Measurements from ENCODE around the gene TICAM2. TPM values are rescaled to one million over a fixed set of nuclear protein-coding genes. Genes with fewer than 3 reads are reported as not detected.

Gene TICAM2
- total RNA-seq, 2 experiments from 2014 or later, result 0.72 to 0.91 TPM

DNA sequence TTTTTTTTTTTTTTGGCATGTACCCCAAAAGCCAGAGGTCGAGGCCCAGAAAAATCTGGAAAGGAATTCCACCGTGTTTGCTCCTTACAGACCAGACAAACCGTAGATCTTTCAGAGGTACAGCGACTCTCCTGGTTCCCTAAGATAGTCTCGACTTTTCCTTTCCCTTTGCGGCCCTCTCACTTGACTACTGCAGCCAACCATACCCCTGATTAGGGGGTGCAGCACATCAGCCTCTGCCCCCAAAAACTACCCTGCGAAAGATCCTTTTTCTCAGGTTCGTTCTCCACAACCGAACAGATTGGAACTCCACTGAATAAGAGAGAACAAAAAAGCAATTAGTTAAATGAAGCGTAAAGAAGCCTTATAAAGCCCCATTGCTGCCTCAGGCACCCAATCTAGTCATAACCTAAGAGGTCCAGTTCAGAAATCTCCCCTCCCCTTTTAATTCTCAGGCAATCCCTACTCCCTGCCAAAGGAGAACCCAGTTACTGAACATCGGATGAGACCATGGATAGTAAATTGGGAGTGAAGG is 379 bp upstream of the TICAM2 start:
- H3K9me3 Mint-ChIP-seq, result no peaks in the 10 kb centered on the region
- H3K36me3 Mint-ChIP-seq (ENCODE audit: low read depth), result peaks cover 10% of the 10 kb centered on the region
- peaks cover 40% of the 10 kb centered on the region for H3K4me1 Mint-ChIP-seq (ENCODE audit: low read depth)
- no peak overlapping the region for H3K27ac Mint-ChIP-seq
- DNase-seq, result no peak
- H3K4me3 Mint-ChIP-seq, result peak overlapping the region; percentile 59
- no peaks in the 10 kb centered on the region for H3K27me3 Mint-ChIP-seq (ENCODE audit: low read depth)
- CTCF ChIA-PET, result interaction anchor here (0.6 kb wide), 1 partner anchor 11 kb away, joined by 3 read pairs; no protein-coding TSS in a partner anchor
- intact Hi-C loops (cut with micrococcal nuclease), result loop anchor here (1.0 kb wide), 1 partner anchor 114 kb away; no protein-coding TSS in a partner anchor

DNA sequence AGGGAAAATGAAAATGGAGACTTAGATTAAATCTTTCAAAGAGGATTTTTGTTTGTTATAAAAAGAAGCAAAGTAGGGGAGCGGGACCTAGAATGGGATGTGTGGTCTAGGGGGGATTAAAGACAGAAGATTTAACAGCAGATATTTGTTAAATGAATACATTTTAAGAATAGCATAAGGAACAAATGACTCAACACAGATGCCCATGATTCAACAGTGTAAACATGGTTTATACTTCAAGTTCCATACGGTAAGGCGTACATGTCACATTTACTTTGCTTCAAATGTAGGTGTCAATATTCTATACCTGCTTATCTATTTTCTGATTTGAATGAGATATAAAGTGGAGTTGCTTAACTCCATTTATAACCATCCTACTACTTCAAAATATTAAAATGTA is 1.5 kb downstream of the TICAM2 start:
- intact Hi-C loops (cut with micrococcal nuclease), result loop anchor here (1.0 to 2.0 kb wide), 4 partner anchors 26 to 241 kb away; partner anchors contain the start of genes AP3S1, ATG12, FEM1C and TMED7
- CTCF ChIA-PET, result interaction anchor here (0.9 to 1.1 kb wide), 4 partner anchors 13 to 239 kb away, joined by 3 to 4 read pairs (median 3); no protein-coding TSS in a partner anchor
- Mint-ChIP-seq H3K27me3 (ENCODE audit: low read depth) (no peaks in the 10 kb centered on the region), H3K4me3 (no peak overlapping the region), H3K4me1 (ENCODE audit: low read depth) (peaks cover 34% of the 10 kb centered on the region), H3K9me3 (no peaks in the 10 kb centered on the region), H3K36me3 (ENCODE audit: low read depth) (peaks cover 8% of the 10 kb centered on the region), H3K27ac (no peak overlapping the region)
- no peak for DNase-seq

DNA sequence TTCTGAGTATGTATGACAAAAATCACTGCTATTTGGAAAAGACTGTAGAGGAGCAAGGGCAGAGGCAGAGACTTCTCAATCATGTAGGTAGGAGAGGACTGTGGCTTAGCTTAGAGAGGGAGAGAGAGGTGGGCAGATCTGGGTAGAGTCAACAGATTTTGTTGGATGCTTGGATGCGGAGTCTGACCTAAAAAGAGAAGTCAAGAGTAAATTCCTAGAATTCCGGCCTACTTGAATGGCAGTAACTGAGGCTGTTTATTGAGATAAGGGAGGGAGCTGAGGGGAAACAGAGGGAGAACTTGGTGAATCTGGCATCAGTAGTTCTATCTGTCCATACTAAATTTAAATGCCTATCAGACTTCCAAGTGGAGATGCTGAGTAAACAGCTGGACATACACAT is 2.4 kb downstream of the TICAM2 start:
- DNase-seq, result no peak
- Mint-ChIP-seq H3K27me3 (ENCODE audit: low read depth) (no peaks in the 10 kb centered on the region), H3K4me1 (ENCODE audit: low read depth) (peaks cover 34% of the 10 kb centered on the region), H3K9me3 (no peaks in the 10 kb centered on the region), H3K27ac (no peak overlapping the region), H3K4me3 (no peak overlapping the region), H3K36me3 (ENCODE audit: low read depth) (peaks cover 4% of the 10 kb centered on the region)
- intact Hi-C loops (cut with micrococcal nuclease), result loop anchor here (2.0 kb wide), 1 partner anchor 139 kb away; no protein-coding TSS in a partner anchor
- CTCF ChIA-PET, result no interaction called here

DNA sequence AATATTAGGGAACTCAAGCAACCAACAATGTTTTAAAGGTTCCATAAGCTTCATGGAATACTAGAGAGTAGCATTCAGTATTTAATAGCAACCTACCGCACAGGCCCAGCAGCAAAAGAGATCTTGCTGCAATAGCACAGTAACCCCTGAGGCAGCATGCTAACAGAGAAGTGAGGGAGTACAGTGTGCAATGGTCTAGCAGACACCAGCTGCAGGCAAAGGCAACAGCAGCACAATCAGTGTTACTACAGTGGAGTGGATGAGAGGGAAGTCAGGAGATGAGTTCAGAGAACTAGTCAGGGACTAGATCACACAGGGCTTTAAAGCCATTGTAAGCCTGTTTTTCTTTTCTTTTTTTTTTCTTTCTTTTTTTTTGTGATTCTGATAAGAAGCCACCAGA is 2.8 kb downstream of the TICAM2 start:
- Mint-ChIP-seq H3K27me3 (ENCODE audit: low read depth) (no peaks in the 10 kb centered on the region), H3K36me3 (ENCODE audit: low read depth) (peaks cover 3% of the 10 kb centered on the region), H3K27ac (no peak overlapping the region), H3K4me1 (ENCODE audit: low read depth) (peaks cover 34% of the 10 kb centered on the region), H3K4me3 (no peak overlapping the region), H3K9me3 (no peaks in the 10 kb centered on the region)
- no peak for DNase-seq
- CTCF ChIA-PET, result interaction anchor here (0.6 kb wide), 1 partner anchor 71 kb away, joined by 3 read pairs; no protein-coding TSS in a partner anchor
- intact Hi-C loops (cut with micrococcal nuclease), result no loop called here

DNA sequence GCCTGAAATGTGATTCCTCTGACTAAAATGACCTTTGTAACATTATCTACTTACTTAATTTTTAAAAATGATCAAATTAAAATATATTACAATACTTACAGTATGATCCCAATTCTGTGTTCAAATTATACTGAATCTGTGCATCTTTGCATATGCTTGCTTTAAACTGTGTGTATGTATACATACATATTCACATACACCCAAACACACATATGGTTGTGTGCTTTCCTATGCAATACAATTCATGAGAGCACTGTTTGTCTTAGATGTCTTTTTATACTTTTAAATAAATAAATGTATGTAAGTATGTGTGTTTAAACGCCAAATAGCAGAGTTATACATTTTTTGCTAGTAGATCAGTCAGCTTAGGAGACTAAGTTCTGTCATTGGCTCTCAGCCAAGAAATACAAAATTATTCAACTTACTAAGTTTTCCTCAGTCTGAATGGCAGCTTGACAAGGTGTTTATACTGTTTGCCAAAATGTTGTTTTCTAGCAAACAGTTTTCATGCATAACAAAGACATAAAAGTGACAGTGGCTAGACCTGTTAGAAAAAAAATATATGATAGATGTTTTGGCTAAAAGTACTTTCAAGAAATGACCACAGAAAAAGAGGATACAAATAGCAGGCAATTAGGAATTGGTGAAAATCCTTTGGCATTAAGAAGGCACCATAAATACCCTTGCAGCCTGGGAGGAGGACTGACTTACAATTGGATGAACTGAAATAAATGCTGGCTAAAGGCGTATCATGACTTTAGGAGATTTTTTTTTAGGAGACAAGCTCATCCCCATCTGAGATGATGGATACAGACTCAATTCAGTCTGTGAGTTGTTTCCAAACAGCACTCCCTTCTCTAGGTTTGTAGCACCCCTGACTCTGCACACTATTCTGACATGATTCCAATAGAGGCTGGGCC is 7.9 kb downstream of the TICAM2 start:
- DNase-seq, result no peak
- no peak overlapping the region for H3K27ac Mint-ChIP-seq
- H3K9me3 Mint-ChIP-seq, result no peaks in the 10 kb centered on the region
- CTCF ChIA-PET, result interaction anchor here (0.7 kb wide), 1 partner anchor 22 kb away, joined by 3 read pairs; no protein-coding TSS in a partner anchor
- H3K36me3 Mint-ChIP-seq (ENCODE audit: low read depth), result no peaks in the 10 kb centered on the region
- H3K27me3 Mint-ChIP-seq (ENCODE audit: low read depth), result no peaks in the 10 kb centered on the region
- no peak overlapping the region for H3K4me3 Mint-ChIP-seq
- peaks cover under 1% of the 10 kb centered on the region for H3K4me1 Mint-ChIP-seq (ENCODE audit: low read depth)
- intact Hi-C loops (cut with micrococcal nuclease), result no loop called here

DNA sequence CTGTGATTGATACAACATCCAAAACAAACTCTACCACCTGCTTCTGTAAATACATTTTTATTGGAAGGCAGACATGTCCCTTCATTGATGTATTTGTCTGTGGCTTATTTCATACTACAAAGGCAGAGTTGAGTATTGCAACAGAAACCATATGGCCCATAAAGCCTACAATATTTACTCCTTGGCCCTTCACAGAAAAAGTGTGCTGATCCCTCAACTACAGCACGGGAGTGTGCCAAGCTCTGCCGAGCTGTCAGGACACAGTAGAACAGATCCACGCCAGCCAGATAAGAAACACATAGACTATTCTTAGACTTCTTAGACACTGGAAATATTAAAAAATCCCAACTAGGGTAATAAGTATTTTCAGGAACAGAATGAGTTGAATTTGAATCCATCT is 13.2 kb downstream of the TICAM2 start:
- no peak for DNase-seq
- Mint-ChIP-seq H3K27ac (no peak overlapping the region), H3K4me1 (ENCODE audit: low read depth) (no peaks in the 10 kb centered on the region), H3K27me3 (ENCODE audit: low read depth) (no peaks in the 10 kb centered on the region), H3K36me3 (ENCODE audit: low read depth) (no peaks in the 10 kb centered on the region), H3K9me3 (no peaks in the 10 kb centered on the region), H3K4me3 (no peak overlapping the region)
- intact Hi-C loops (cut with micrococcal nuclease), result loop anchor here (5.0 to 10.0 kb wide), 3 partner anchors 692 to 1974 kb away; no protein-coding TSS in a partner anchor
- CTCF ChIA-PET, result interaction anchor here (0.8 to 1.0 kb wide), 2 partner anchors 19 to 153 kb away, joined by 3 read pairs; no protein-coding TSS in a partner anchor

DNA sequence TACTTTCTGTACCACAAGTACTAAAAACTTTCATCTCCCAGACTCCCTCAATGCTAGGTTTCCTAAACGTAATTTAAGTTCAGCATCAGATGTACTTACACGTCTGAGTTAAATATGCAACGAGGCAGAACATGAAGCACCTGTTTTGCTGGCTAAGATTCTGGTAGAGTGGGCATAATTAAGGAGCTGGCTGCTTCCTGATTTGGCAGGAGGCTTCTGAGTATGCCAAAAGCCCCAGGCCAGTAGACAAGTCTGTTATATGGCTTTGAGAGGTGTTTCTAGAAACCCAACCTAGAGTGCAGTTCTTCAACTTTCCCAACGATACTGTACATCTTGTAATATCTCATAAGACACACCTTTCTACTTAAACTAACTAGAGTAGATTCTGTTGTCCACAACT is 13.6 kb downstream of the TICAM2 start:
- CTCF ChIA-PET, result interaction anchor here (0.8 to 1.1 kb wide), 3 partner anchors 19 to 291 kb away, joined by 3 read pairs; no protein-coding TSS in a partner anchor
- H3K4me1 Mint-ChIP-seq (ENCODE audit: low read depth), result no peaks in the 10 kb centered on the region
- no peak overlapping the region for H3K4me3 Mint-ChIP-seq
- no peaks in the 10 kb centered on the region for H3K9me3 Mint-ChIP-seq
- no peak overlapping the region for H3K27ac Mint-ChIP-seq
- intact Hi-C loops (cut with micrococcal nuclease), result loop anchor here (5.0 to 10.0 kb wide), 3 partner anchors 691 to 1974 kb away; no protein-coding TSS in a partner anchor
- no peak for DNase-seq
- no peaks in the 10 kb centered on the region for H3K36me3 Mint-ChIP-seq (ENCODE audit: low read depth)
- no peaks in the 10 kb centered on the region for H3K27me3 Mint-ChIP-seq (ENCODE audit: low read depth)

DNA sequence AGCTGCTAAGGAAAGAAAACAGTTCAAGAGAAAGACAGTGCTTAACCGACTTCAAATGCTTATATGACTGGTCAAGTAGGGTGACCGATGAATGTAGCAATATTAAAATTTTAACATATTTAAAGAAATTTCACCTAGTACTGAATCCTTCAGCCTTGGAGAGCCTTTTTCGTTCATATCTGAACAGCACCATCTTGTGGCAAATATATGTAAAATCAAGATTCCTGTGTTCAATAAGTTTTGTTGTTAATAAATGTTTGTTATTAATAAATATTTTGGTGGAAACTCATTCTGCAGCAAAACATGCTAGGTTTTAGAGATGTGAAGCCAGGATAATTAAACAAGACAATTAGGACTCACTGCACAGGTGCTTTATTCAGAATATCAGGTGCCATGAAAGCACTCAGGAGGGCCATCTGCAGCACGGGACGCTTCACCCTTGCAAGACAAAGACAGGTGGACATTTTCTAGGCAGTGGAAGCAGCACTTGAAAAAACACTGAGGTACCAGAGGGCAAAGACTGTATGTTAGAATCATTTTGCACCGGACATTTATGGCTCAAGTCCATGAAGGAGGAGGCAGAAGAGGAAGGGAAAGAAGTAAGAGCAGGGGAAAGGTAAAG is 15.6 kb downstream of the TICAM2 start:
- H3K36me3 Mint-ChIP-seq (ENCODE audit: low read depth), result no peaks in the 10 kb centered on the region
- intact Hi-C loops (cut with micrococcal nuclease), result loop anchor here (1.0 to 10.0 kb wide), 5 partner anchors 277 to 1972 kb away; no protein-coding TSS in a partner anchor

DNA sequence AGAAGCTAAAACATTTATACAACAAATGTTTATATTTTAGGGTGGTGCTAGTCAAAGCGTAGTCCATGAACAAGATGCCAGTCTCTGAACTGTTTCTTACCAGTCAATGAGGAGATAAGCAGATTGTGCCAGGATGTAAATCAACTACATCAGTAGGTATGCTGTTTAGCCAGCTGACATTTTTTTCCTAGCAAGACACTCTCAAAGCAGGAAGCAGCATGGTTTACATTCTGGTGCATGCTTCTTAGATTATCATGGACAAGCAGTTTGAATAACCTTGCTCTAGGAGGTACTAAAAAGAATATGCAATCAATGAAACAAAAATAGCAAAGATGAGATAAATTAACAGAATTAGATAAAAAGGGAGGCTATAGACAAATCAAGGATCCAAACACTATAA is 17.0 kb downstream of the TICAM2 start:
- no peaks in the 10 kb centered on the region for H3K4me1 Mint-ChIP-seq (ENCODE audit: low read depth)
- H3K36me3 Mint-ChIP-seq (ENCODE audit: low read depth), result no peaks in the 10 kb centered on the region
- H3K4me3 Mint-ChIP-seq, result no peak overlapping the region
- CTCF ChIA-PET, result interaction anchor here (1.0 kb wide), 1 partner anchor 276 kb away, joined by 4 read pairs; no protein-coding TSS in a partner anchor
- intact Hi-C loops (cut with micrococcal nuclease), result loop anchor here (5.0 to 10.0 kb wide), 3 partner anchors 688 to 1970 kb away; no protein-coding TSS in a partner anchor
- H3K27ac Mint-ChIP-seq, result no peak overlapping the region
- H3K9me3 Mint-ChIP-seq, result no peaks in the 10 kb centered on the region
- no peak for DNase-seq
- no peaks in the 10 kb centered on the region for H3K27me3 Mint-ChIP-seq (ENCODE audit: low read depth)

More for the DNA sequence above, 15.6 kb downstream of the TICAM2 start:
- no peaks in the 10 kb centered on the region for H3K4me1 Mint-ChIP-seq (ENCODE audit: low read depth)
- H3K27ac Mint-ChIP-seq, result no peak overlapping the region
- CTCF ChIA-PET, result interaction anchor here (0.6 to 1.0 kb wide), 4 partner anchors 10 to 276 kb away, joined by 3 to 4 read pairs (median 4); no protein-coding TSS in a partner anchor
- H3K9me3 Mint-ChIP-seq, result no peaks in the 10 kb centered on the region
- H3K4me3 Mint-ChIP-seq, result no peak overlapping the region
- no peaks in the 10 kb centered on the region for H3K27me3 Mint-ChIP-seq (ENCODE audit: low read depth)
- DNase-seq, result no peak

DNA sequence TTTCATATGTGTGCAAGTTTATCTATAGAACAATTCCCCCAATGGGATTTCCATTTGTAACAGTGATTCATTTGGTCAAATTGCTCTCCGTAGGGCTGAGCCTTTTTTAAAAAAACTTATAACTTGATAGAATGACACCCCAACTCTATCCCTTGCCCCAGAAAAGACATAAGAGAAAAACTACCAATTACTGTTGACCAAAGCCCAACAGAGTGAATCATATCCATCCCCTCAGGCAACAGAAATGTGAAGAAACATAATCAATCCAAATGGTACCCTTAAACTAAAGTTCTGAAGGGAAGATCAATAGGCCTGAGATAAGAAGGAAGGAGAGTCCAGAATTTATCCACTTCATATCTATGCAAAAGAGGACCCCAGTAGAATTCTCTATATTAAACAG is 17.8 kb downstream of the TICAM2 start:
- Mint-ChIP-seq H3K4me3 (no peak overlapping the region), H3K27me3 (ENCODE audit: low read depth) (no peaks in the 10 kb centered on the region), H3K36me3 (ENCODE audit: low read depth) (no peaks in the 10 kb centered on the region), H3K27ac (no peak overlapping the region), H3K4me1 (ENCODE audit: low read depth) (no peaks in the 10 kb centered on the region), H3K9me3 (no peaks in the 10 kb centered on the region)
- no peak for DNase-seq
- CTCF ChIA-PET, result no interaction called here
- intact Hi-C loops (cut with micrococcal nuclease), result loop anchor here (10.0 kb wide), 1 partner anchor 1970 kb away; no protein-coding TSS in a partner anchor

DNA sequence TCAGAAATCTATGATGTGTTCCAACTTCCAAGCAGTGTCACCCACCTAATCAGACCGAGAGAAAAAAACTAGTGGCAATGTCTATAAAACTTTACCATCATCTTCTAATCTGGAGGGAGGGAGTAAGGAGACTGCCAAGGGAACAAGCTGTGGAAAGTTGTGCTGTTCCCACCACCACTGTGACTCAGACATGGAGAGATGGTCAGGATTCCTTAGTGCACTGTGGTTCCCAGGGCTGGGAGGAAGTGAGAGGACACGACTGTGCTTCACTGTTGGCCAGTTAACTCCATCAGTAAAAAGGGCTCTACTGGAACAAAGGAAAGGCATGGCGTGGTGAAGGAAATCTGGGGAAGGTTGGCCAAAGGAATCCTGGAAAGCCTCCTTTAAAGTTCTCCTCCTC is 18.8 kb downstream of the TICAM2 start:
- no peaks in the 10 kb centered on the region for H3K36me3 Mint-ChIP-seq (ENCODE audit: low read depth)
- no peaks in the 10 kb centered on the region for H3K27me3 Mint-ChIP-seq (ENCODE audit: low read depth)
- H3K27ac Mint-ChIP-seq, result no peak overlapping the region
- no peaks in the 10 kb centered on the region for H3K4me1 Mint-ChIP-seq (ENCODE audit: low read depth)
- intact Hi-C loops (cut with micrococcal nuclease), result loop anchor here (10.0 kb wide), 1 partner anchor 1969 kb away; no protein-coding TSS in a partner anchor
- CTCF ChIA-PET, result no interaction called here
- H3K4me3 Mint-ChIP-seq, result no peak overlapping the region
- no peaks in the 10 kb centered on the region for H3K9me3 Mint-ChIP-seq
- DNase-seq, result no peak

Measured in activated naive CD4-positive, alpha-beta T cell treated with anti-CD3 and anti-CD28 coated beads for 36 hours (primary cell).